ENCODE measurements around the gene GIMAP2. TPM values are rescaled to one million over a fixed set of nuclear protein-coding genes. Genes with fewer than 3 reads are reported as not detected.

The GIMAP2 gene
- total RNA-seq, 1 donor from 2014 or later, result 2.1 TPM

DNA sequence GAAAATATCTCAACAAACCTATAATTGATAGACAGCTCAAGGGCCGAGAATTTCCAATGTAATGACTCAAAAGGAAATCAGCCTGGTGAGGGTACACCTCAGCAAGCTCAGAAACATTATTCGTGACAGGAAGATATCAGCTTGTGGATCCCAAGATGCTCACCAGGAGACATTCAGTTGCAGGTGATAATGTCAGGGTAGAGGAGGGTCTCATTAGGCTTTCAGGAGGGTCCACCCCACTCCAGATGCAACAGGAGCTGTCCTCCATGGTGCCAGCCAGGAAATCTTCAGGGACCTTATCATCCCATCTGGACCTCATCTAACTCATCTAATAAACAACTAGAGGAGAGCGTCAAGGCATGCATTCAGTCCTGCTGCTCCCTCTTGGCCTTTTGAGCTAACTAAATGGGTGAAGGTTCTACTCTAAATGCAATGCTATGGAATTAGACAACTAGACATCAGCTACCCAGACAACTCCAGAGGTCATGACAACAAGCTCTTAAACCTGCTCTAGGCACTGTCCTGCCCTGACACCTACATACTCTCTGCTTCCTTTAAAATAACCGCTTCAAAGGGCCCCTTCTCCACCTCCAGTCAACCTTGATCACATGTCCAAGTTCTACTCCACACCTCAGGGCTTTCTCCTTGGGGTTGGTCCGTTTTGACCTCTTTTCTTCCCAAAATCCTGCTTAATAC lies 47.4 kb downstream of the GIMAP2 start:
- DNase-seq (ENCODE audit: low read depth), result no peak

DNA sequence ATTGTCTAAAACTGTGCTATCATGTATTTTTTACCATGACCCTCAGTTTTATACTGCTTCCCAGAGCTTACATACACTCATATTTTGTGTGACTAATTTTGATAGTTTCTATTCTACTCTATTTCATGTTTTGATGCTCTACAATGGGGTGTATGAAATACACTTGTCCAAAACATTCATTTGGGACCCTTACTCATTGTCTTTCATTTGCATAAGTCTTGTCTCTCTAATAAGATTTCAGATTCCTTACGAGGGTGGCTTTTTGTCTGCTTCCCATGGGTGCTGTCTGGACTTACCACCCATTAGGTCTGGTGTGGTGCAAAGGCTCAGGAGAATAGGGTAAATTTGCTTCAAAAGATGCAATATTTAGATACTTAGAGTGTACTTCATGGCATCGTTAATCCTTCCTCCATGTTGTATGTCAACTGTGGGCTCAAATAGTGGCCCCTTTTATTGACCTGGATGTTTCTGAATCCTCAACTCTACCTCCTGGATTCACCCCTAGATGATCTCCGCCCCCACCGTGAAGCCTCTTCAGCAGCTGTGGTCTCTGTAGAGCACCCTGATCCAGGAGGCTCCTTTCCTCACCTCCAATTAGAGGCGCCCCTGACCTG lies 48.1 kb downstream of the GIMAP2 start:
- DNase-seq (ENCODE audit: low read depth), result no peak

DNA sequence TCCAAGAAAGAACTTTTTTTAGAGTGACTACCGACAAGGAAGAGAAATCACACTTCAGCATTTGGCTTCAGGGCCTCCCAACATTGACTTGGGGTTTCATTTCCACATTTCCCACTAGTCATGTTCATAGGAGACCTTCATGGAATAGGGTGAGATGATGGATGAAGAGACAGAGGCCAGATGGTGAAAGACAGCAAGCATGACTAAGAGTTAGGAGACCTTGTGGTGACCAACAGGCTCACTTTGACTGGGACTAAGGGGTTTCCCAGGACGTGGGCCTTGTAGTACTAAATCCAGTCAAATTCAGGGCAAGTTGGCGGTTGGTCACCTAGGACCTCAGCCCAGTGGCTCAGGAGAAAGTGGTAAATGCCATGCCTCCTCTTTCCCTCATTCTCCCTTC lies 48.7 kb downstream of the GIMAP2 start:
- DNase-seq (ENCODE audit: low read depth), result no peak

DNA sequence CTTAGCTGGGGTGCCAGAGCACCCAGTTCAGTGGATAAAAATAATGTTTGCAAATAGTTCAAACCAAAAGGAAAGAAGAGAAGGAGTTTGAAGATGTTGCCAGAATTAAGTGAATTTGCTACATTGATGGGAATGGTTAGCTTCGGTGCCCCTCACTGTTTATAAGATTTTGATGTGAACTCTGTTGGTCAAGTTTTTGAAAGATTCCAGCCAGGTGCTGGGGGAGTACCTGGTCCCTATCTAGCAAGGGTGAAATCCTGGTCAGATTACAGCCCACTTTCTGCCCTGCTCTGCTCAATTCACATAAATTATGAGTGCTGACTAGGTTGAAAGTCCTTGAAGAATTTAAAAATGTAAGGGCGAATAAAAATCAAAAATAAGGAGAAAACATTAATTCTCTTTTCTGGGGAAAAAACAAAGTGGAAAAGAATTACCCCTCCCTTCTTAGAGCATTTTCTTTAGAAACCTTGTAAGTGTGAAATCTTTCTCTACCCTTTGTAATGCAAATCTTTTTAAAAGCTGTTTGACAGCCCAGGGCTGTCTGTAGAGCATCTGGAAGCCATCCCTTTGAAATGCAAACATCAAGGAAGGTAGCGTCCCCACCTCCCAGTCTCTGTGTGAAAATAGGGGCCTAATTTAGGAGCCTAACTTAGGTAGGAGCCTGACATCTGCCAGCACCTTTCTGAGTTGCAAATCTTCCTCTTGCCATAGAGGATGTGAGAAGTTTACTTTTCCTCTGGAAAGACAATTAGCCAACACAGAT lies 50.3 kb downstream of the GIMAP2 start:
- no peak for DNase-seq (ENCODE audit: low read depth)

DNA sequence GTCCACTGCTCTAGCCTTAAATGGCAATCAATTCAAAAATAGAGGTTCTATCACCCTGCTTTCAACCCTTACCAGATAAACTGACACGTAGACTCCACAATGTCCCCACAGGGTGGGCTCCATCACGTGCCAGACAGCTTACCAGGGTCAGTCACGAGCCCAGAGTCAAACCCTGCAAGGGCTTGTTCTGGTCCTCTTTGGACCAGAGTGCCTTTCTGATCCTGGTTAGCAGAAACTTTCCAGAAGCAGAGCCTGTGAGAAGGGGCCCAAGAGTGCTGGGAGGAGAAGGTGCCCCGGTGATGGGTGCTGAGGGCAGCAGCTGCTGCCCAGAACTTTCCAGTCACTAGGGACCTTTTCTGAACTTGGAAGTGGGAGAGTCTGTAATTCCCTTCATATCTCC lies 51.4 kb downstream of the GIMAP2 start:
- DNase-seq (ENCODE audit: low read depth), result no peak

DNA sequence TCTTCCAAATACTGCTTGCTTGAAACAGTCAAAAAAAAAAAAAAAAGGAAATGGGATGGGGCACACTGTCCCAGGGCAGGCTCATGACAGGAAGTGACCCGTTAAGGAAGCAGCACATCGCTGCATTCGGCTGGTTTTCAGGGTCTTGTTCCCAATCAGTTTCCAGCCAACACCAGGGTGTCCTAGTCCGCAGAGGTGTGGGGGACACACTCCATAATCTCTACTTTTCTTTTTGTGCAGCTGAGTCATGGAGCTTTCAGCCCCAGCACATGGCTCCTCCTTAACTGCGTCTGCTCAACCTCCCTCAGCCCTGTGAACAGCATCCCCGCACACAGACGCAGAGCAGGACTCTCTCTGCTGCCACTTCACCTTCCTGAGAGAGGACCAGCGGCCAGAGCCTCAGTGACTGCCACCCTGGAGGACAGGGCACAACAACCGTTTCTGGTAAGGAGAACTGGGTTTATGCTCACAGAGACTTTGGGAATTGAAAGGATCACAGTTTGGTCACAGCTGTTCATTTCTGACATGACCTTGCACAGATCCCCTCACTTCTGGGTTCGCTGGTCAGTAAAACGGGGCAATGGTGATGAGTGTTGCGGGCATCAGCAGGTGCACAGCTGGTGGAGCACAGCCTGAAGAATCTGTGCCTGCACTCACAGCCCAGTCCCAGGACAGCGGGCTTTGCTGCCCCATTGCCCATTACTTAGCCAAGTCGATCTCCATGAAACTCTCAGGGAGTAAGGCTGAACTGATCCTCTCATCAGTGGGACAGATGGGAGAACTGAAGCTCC lies 52.0 kb downstream of the GIMAP2 start, which contains the start of gene GIMAP5:
TSS of gene GIMAP5 (plus strand) at position 154 of the 791 bp plus-strand sequence. CDS start 3,467 bp downstream, outside the sequence.
- DNase-seq (ENCODE audit: low read depth), result no peak

DNA sequence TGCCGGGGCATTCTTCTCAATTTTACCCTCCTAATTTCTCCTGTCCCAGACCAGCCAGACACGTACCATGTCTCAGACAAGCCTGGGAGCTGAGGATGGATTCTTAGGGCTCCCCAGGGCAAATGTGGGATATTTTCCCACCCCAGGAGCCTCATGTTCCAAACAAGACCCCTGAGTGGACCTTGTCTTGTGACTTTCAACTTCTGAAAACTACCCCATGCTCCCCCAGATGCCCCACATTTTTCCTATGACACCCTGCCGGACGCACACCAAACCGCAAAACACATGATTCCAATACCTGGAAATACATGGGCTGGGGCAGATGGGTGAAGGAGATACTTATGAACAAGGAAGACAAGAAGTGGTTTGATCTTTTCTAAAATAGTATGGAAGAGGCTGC lies 52.6 kb downstream of the GIMAP2 start:
- no peak for DNase-seq (ENCODE audit: low read depth)

DNA sequence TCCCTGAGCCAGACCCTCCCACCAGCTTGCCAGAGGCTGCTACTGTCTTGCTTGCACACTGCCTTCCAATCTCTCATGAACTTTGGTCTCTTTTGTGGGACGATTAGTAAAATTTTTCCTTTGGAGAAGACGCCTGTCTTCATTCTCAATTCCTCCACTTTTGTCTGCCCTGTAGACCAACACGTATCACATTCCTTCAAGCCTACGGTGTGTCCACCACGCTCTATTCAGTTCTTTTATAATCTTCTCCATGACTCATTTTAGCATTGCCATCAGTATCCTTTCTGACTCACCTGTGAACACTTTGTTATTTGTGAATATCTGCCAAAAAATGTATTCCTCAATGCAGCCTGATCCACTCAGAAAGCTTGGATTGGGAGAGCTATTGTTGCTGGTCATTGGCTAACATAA lies 53.1 kb downstream of the GIMAP2 start:
- DNase-seq (ENCODE audit: low read depth), result no peak

DNA sequence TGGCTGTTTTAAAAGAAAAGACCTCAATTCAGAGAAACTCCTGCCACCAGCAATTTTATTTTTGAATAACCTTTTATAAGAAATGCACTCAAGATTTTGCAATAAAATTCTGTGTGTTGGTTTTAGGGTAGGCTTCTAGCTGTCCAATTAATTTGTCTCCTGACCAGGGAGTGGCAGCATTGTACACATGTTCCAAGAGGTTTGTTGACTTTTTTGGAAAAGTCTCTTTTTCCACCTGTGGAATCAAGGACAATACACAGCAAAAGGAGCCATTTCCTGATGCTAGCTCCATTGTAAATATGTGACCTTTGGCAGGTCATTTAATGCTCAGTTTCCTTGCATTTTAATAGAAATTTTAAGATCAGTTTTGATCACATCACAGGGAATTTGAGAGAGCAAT lies 53.5 kb downstream of the GIMAP2 start:
- no peak for DNase-seq (ENCODE audit: low read depth)

DNA sequence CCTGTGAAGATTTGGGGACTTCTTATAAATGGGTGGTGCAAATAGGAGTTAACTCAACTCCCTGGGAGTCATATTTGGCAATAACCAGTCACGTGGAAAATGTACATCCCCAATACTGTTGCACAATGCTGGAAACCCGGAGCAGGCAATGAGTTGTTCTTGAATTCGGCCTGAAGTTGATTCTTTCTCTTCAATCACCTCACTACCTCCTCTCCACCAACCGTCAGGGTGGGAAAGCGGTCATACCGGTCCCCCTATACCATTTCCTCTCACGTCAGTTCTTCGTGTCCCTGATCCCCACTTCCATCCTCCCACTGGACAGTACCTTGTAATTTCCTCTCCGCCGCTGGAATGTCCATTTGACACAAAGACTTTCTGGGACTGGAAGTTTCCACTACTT lies 54.5 kb downstream of the GIMAP2 start:
- no peak for DNase-seq (ENCODE audit: low read depth)

DNA sequence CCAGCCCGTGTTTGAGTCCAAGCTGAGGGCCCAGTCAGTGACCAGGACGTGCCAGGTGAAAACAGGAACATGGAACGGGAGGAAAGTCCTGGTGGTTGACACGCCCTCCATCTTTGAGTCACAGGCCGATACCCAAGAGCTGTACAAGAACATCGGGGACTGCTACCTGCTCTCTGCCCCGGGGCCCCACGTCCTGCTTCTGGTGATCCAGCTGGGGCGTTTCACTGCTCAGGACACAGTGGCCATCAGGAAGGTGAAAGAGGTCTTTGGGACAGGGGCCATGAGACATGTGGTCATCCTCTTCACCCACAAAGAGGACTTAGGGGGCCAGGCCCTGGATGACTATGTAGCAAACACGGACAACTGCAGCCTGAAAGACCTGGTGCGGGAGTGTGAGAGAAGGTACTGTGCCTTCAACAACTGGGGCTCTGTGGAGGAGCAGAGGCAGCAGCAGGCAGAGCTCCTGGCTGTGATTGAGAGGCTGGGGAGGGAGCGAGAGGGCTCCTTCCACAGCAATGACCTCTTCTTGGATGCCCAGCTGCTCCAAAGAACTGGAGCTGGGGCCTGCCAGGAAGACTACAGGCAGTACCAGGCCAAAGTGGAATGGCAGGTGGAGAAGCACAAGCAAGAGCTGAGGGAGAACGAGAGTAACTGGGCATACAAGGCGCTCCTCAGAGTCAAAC lies 56.9 kb downstream of the GIMAP2 start:
- no peak for DNase-seq (ENCODE audit: low read depth)

Other genes with a start within 250 kb of the GIMAP2 start
- not detected in 2 replicates for gene GIMAP8, start 235.1 kb upstream of the GIMAP2 start, total RNA-seq
- gene GIMAP7, start 170.8 kb upstream of the GIMAP2 start, total RNA-seq, result not detected in 2 replicates
- not detected in 2 replicates for gene GIMAP4, start 118.3 kb upstream of the GIMAP2 start, total RNA-seq
- not detected in 2 replicates for gene GIMAP6, start 53.3 kb upstream of the GIMAP2 start, total RNA-seq
- gene GIMAP1, start 30.9 kb downstream of the GIMAP2 start, total RNA-seq, result not detected in 2 replicates
- gene GIMAP5, start 51.7 kb downstream of the GIMAP2 start, total RNA-seq, result not detected in 2 replicates
- gene TMEM176B, start 114.7 kb downstream of the GIMAP2 start, total RNA-seq, result not detected in 2 replicates
- gene TMEM176A, start 115.1 kb downstream of the GIMAP2 start, total RNA-seq, result not detected in 2 replicates
- gene AOC1, start 166.8 kb downstream of the GIMAP2 start, total RNA-seq, result 0.21 and 0.62 TPM in 2 replicates

Data from myocyte (in vitro differentiated cells).